Left forelimb (tissue), 1 donor: Measurements from ENCODE around the gene ISOC2.

Experiments used
- DNase-seq: peaks from one replicate; pipeline ENCODE4 v3.0.0-alpha.2; 2018; ENCODE audit warnings: low spot score

The ISOC2 gene

DNA sequence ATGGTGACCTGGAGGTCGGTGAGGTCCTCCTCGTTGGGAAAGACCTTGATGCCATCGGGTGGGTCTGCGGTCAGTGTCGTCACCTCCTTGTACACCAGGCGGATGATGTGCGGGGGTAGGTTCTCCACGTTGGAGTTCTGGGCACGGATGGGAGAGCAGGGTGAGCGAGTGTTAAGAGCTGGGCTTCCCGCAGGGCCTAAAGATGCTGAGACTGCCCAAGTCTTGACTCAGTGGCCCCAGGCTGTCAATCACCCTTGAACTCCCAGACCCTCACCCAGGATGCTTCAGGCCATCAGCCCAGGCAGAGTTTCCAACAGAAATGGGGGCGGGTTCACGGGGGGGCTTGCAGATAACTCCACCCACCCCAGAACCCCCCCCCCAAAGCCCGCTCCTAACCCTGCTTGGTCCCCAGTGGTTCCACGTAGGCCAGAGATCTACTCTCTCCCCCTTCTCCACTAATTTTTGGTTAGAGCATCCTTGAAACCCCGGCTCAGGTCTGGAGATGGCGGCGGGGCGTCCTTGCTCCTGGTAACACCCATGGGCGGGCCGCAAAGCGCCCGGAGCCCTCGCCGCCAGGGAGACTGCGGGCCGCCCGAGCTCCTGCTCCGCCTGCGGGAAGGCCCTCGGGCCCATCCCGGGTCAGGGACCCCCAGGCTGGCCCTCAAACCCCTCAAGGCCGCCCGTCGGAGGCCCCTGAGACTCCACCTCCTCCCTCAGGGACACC lies 54.5 kb downstream of the ISOC2 start:
- DNase-seq, result no peak

DNA sequence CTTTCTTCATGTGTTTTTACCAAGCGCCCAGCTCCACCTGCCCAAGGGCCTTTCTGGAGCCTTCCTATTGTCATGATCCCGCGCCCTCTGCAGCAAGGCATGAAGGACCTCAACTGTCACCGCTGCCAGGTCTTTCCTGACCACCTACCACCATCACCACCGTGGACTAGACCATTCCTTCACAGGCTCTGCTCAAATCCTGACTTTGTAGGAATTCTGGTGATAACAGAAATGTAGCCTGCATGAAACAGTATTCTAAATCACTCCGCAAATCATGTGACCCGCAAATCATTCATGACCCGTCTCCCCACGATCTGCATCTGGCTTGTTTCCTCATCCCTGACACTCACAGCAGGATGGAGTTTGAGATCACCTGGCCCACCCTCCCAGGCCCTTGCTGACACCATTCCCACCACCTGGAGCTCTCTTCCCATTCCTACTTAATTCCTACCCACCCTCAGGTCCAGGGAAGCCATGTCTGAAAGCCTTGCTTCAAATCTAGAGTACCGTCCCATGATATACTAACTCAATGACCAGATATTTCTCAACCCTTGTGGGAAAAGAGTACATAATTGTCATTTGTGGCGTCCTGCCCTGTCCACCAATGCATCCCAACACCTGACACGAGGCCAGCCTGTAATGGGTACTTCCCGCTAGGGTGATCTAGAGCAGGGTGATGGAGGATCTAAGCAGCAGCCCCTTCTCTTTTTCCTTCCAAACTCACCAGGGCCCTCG lies 55.2 kb downstream of the ISOC2 start:
- no peak for DNase-seq

DNA sequence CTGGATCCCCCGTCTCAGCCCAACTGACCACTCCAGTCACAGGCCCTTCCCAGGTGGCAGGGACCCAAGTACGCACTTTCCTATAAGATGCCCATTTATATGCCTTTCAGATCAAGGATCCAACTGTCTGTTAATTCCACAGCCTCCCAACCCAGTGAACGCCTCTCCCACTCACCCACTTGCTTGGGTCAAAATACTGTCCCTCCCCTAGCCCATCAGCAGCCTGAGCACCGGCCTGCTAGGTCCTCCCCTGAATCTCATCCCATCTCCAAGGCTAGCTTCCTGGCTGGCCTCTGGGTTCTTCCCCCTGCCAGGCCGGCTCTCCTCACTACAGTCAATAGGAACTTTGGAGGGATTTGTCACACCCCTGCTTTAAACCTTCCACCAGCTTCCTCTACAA lies 55.8 kb downstream of the ISOC2 start:
- DNase-seq, result no peak
